Testis (tissue), 3 donors: ENCODE results near the gene CHIA. TPM values are rescaled to one million over a fixed set of nuclear protein-coding genes. Genes with fewer than 3 reads are reported as not detected.

Source experiments
- DNase-seq: peaks from one replicate; pipeline ENCODE4 v3.0.0-alpha.2; 2019
- H3K27ac ChIP-seq, 2 donors: fragments of 200-600 bp; sonication (generic); one replicate each; pipeline ENCODE4 v1.5.1; 2019
- H3K27me3 ChIP-seq: fragments of 200-600 bp; sonication (generic); one replicate; pipeline ENCODE4 v1.5.1; 2019
- H3K36me3 ChIP-seq: fragments of 200-600 bp; sonication (generic); one replicate; pipeline ENCODE4 v1.5.1; 2017; ENCODE audit warnings: low read depth; ENCODE audit errors: missing control alignments
- H3K4me1 ChIP-seq: fragments of 200-600 bp; sonication (generic); one replicate; pipeline ENCODE4 v1.5.1; 2019
- H3K4me3 ChIP-seq, 2 donors: fragments of 200-600 bp; sonication (generic); one replicate each; pipeline ENCODE4 v1.5.1; 2017 to 2019
- H3K9me3 ChIP-seq: fragments of 200-600 bp; sonication (generic); one replicate; pipeline ENCODE4 v1.5.1; 2017
- POLR2A ChIP-seq: fragments of 450-650 bp; IDR thresholded peaks from one replicate; pipeline ENCODE4 v1.6.1; 2017; ENCODE audit warnings: antibody characterized with exemption, mild to moderate bottlenecking, moderate library complexity
- WGBS, 2 donors: methylation state at CpG; one replicate each; pipeline ENCODE4 v1.1.5; 2018; 5-methylcytosine and 5-hydroxymethylcytosine counted together
- intact Hi-C: fragments of 100-400 bp; cut with DNase I; formaldehyde crosslinking; loops from one replicate; pipeline ENCODE4 v1.15.1; 2023; ENCODE audit warnings: low total_unique reads
- polyA plus RNA-seq: library from polyadenylated mRNA; stranded (reverse); fragments of 350-450 nt; fragmentation: Illumina TruSeq; extraction: RNeasy Lipid Tissue Mini Kit (QIAGEN cat#74804); gene quantifications from one replicate; pipeline ENCODE4 v1.2.3, GENCODE V29; 2014; ENCODE audit warnings: low read depth, low replicate concordance; ENCODE audit not compliant: insufficient read depth
- small RNA-seq, 2 donors: library from RNA; depleted of rRNA; stranded (forward); fragments of <200 nt; gene quantifications; one replicate each; pipeline ENCODE3, GENCODE V24; 2016
- total RNA-seq, 2 donors: library from RNA; depleted of rRNA; stranded (reverse); fragments of >200 nt; gene quantifications; one replicate each; pipeline ENCODE4 v1.2.3, GENCODE V29; 2016
- TF ChIP-seq, protein P1 (sequence below), 3 experiments: fragments of 450-650 bp in 2 of 3; fragments of 200-600 bp in 1 of 3; sonication (generic) in 1 of 3; IDR thresholded peaks; one replicate each; pipeline ENCODE4 v1.5.1; 2016 to 2019; ENCODE audit warnings: antibody characterized with exemption in 3 of 3, mild to moderate bottlenecking in 2 of 3, moderate library complexity in 1 of 3

CHIA gene
- total and polyA plus RNA-seq, 3 donors from 2014 or later = 0.31 to 0.70 TPM; not detected in 1

DNA sequence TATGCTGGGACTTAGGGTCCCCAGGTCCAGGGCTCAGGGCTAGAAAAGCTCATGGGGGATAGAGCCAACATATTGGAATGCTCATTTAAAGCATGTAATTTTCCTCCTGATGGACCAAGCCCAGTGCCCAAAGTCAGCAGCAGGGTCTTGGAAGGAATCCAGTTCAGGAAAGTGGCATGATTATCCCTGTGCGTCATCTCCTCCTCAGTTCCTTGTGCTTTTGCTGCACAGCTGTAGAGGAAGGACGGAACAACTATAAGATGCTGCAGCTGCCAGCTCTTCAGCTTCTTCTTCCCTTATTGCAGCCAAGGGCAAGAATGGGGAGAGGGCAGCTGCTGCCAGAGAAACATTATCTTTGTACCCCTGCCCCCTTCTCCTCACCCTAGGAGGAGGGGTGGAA, 78.5 kb downstream of the CHIA start:
- Histone ChIP-seq H3K4me3 (no peak overlapping the region), H3K27me3 (no peaks in the 10 kb centered on the region), H3K4me1 (no peaks in the 10 kb centered on the region), H3K9me3 (no peaks in the 10 kb centered on the region), H3K36me3 (no peaks in the 10 kb centered on the region), H3K27ac (no peak overlapping the region)
- TF ChIP-seq, protein P1, sequence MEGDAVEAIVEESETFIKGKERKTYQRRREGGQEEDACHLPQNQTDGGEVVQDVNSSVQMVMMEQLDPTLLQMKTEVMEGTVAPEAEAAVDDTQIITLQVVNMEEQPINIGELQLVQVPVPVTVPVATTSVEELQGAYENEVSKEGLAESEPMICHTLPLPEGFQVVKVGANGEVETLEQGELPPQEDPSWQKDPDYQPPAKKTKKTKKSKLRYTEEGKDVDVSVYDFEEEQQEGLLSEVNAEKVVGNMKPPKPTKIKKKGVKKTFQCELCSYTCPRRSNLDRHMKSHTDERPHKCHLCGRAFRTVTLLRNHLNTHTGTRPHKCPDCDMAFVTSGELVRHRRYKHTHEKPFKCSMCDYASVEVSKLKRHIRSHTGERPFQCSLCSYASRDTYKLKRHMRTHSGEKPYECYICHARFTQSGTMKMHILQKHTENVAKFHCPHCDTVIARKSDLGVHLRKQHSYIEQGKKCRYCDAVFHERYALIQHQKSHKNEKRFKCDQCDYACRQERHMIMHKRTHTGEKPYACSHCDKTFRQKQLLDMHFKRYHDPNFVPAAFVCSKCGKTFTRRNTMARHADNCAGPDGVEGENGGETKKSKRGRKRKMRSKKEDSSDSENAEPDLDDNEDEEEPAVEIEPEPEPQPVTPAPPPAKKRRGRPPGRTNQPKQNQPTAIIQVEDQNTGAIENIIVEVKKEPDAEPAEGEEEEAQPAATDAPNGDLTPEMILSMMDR (IDR thresholded peaks at IDR 0.05) = no peak
- no peak for TF ChIP-seq POLR2A
- intact Hi-C loops = no loop called here
- 32 to 74% methylated on average over 2 of the region's 2 CpGs for WGBS, 2 donors
- no peak for DNase-seq

DNA sequence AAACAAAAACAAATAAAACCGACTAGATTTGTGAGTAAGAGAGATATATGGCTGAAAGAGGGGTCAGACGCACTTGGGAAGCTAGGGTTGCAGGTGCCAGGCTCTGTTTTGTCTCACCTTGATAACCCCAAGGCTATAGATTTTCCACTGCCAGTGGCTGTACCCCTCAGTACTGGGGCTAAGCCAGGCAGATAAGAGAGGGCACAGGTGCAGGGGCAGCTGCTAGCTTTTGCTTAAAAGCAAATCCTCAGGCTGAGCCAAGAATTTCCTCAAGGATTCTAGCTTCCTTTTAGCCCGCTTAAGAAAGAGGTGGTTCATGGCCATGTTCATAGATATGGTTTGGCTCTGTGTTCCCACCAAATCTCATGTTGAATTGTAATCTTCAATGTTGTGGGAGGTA, 79.0 kb downstream of the CHIA start:
- TF ChIP-seq, protein P1 (IDR thresholded peaks at IDR 0.05) = no peak
- no peak for TF ChIP-seq POLR2A
- no peaks in the 10 kb centered on the region for H3K36me3 ChIP-seq
- no peaks in the 10 kb centered on the region for H3K4me1 ChIP-seq
- no peak for DNase-seq
- H3K27me3 ChIP-seq = no peaks in the 10 kb centered on the region
- no peaks in the 10 kb centered on the region for H3K9me3 ChIP-seq
- 31 to 50% methylated on average over 3 of the region's 3 CpGs for WGBS, 2 donors
- H3K4me3 ChIP-seq = no peak overlapping the region
- intact Hi-C loops = no loop called here
- no peak overlapping the region for H3K27ac ChIP-seq

Small RNA genes within 50 kb of the gene (small RNA-seq; reads per million reads assigned to genes)
- 0 reads per million in 2 donors for gene AL356387.2

Other genes starting within 250 kb of the CHIA start
- gene DRAM2, start 150.8 kb upstream of the CHIA start, total RNA-seq = 10 to 100 TPM; 47.1 to 51.0 TPM
- 34.8 TPM for gene DRAM2, start 150.8 kb upstream of the CHIA start, polyA plus RNA-seq
- gene CEPT1, start 150.6 kb upstream of the CHIA start, total RNA-seq = 10 to 100 TPM; 63.2 to 69.4 TPM
- 25.0 TPM for gene CEPT1, start 150.6 kb upstream of the CHIA start, polyA plus RNA-seq
- gene DENND2D, start 90.2 kb upstream of the CHIA start, total RNA-seq = 10 to 100 TPM; 21.2 to 22.9 TPM
- 38.8 TPM for gene DENND2D, start 90.2 kb upstream of the CHIA start, polyA plus RNA-seq
- gene CHI3L2, start 63.1 kb upstream of the CHIA start, total RNA-seq = 1 to 10 TPM in 1 of 2 donors, under 1 TPM in 1; 0.55 to 5.0 TPM
- gene CHI3L2, start 63.1 kb upstream of the CHIA start, polyA plus RNA-seq = 4.3 TPM
- gene OVGP1, start 136.9 kb downstream of the CHIA start, total RNA-seq = 10 to 100 TPM in 1 of 2 donors, 1 to 10 TPM in 1; 6.8 to 19.4 TPM
- gene OVGP1, start 136.9 kb downstream of the CHIA start, polyA plus RNA-seq = 9.3 TPM
- 10 to 100 TPM; 32.6 to 33.8 TPM for gene WDR77, start 158.4 kb downstream of the CHIA start, total RNA-seq
- gene WDR77, start 158.4 kb downstream of the CHIA start, polyA plus RNA-seq = 33.7 TPM
- 100 to 1,000 TPM; 183 to 188 TPM for gene ATP5PB, start 158.6 kb downstream of the CHIA start, total RNA-seq
- gene ATP5PB, start 158.6 kb downstream of the CHIA start, polyA plus RNA-seq = 419 TPM
- 1 to 10 TPM; 5.4 to 6.9 TPM for gene C1orf162, start 183.1 kb downstream of the CHIA start, total RNA-seq
- 15.4 TPM for gene C1orf162, start 183.1 kb downstream of the CHIA start, polyA plus RNA-seq
- gene ADORA3, start 212.8 kb downstream of the CHIA start, total RNA-seq = 1 to 10 TPM; 2.8 to 3.8 TPM
- gene ADORA3, start 212.8 kb downstream of the CHIA start, polyA plus RNA-seq = 2.5 TPM
- gene TMIGD3, start 212.8 kb downstream of the CHIA start, total RNA-seq = 10 to 100 TPM; 27.6 to 63.6 TPM
- gene TMIGD3, start 212.8 kb downstream of the CHIA start, polyA plus RNA-seq = 148 TPM